ENCODE data around the gene LY86. TPM values are rescaled to one million over a fixed set of nuclear protein-coding genes. Genes with fewer than 3 reads are reported as not detected.
A peak's percentile ranks its signal among the peaks of the same experiment; 100 is the strongest.

The LY86 gene
- total and polyA plus RNA-seq, 9 of the 15 experiments (the other 6 are each of a cell fraction or from before 2014, with no cell fraction given), result 0.08 to 0.20 TPM; not detected in 7

DNA sequence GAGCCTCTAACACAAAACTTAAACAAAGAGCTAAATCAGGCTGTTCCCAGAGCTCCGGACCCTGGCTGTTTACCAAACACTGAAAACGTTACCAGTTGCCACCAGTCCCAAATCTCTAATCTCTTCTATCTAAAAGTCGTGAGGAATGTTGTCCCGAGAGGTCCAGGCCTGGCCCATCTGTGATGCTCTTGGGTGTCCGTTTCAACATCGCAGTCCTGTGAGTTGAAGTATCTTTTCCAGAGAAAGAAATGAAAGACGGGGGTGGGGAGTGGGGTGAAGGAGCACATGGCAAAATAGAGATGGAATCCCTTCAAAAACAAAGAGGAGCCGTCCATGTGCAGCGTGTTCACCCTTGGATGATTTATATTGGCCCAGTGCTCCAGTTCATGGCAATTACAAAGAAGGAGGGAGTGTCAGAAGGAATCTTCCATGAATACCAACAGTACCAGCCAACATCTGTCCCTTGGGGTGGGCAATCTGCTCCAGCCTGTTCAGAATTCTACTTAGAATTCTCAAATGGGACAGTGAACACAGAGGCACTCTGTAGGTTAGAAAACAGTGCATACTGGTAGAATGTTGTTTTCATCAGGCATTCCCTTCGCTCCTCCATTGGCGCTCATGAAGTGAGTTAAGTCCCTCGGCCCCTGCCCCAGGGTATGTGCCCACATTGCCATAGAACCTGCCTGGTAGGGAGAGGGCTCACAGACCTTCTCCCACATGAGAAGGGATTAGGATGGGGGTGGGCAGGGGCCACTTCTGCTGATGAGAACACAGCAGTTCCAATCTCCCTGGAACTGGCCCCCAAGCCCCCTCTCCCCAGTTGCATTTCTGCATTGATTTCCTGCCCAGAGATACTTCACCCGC lies 112.1 kb downstream of the LY86 start (continued):
- no peak for TF ChIP-seq RCOR1 (IDR thresholded peaks at IDR 0.05; ENCODE audit: borderline replicate concordance in 1 of 2, low read depth in 2 of 2, low read length in 2 of 2)
- TF ChIP-seq COPS2 (conservative IDR thresholded peaks at IDR 0.05), result no peak
- TF ChIP-seq, protein P1, sequence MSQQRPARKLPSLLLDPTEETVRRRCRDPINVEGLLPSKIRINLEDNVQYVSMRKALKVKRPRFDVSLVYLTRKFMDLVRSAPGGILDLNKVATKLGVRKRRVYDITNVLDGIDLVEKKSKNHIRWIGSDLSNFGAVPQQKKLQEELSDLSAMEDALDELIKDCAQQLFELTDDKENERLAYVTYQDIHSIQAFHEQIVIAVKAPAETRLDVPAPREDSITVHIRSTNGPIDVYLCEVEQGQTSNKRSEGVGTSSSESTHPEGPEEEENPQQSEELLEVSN (IDR thresholded peaks at IDR 0.05; ENCODE audit: borderline replicate concordance in 1 of 2, extremely low read depth in 1 of 2, insufficient read depth in 1 of 2, insufficient read length in 1 of 2, low read depth in 1 of 2, low read length in 1 of 2, poor library complexity in 1 of 2, severe bottlenecking in 1 of 2), result no peak
- no peak for TF ChIP-seq FOS (IDR thresholded peaks at IDR 0.05; ENCODE audit: extremely low read depth, insufficient read length)
- no peak for TF ChIP-seq TCF7 (IDR thresholded peaks at IDR 0.05; ENCODE audit: borderline replicate concordance)
- no peak for TF ChIP-seq SP2 (IDR thresholded peaks at IDR 0.05; ENCODE audit: extremely low read depth, low read depth, low read length, poor library complexity, severe bottlenecking)

DNA sequence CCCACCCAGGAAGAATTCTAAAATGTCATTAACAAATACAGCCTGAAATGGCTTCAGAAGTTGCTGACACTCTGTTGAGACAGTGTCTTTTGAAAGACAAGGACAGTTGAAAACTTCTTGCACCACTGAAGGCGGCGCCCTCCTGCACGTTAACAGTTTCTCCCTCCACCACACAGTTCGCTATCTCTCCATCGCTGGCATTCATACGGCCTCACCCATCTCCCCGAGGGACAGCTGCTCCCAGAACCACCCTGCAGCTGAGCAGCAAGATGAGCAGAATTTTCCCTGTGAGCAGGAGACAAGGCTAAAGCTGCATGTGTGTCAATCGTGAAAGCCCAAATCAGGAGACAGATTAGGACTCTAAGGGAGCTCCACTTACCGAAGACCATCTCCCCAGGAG lies 113.3 kb downstream of the LY86 start:
- intact Hi-C loops (cut with micrococcal nuclease) (no loop called here), in situ Hi-C loops (cut with MboI) (no loop called here)
- Histone ChIP-seq H3K9me1 (ENCODE audit: control insufficient read depth, insufficient read depth, low read length) (no peaks in the 10 kb centered on the region), H3K9me3 (replicated peaks; ENCODE audit: control insufficient read depth, insufficient read depth, low read depth, low read length) (no peaks in the 10 kb centered on the region), H3K4me2 (ENCODE audit: insufficient read depth, low read length) (peak overlapping the region; percentile 78), H3K27ac (ENCODE audit: extremely low read depth, low read depth, low read length) (peak overlapping the region; percentile 29), H3K36me3 (ENCODE audit: control insufficient read depth, insufficient read depth, low read length) (no peaks in the 10 kb centered on the region; the same call in 2 of the 3 replicates), H3K27me3 (ENCODE audit: control insufficient read depth in 2 of 2, insufficient read depth in 2 of 2, low read length in 2 of 2) (no peaks in the 10 kb centered on the region), H3K9ac (ENCODE audit: insufficient read depth in 1 of 2, low read depth in 2 of 2, low read length in 2 of 2) (peak overlapping the region; percentile 15 to 32; a peak in 2 of 4 replicates), H3K79me2 (ENCODE audit: control insufficient read depth, insufficient read depth, low read length) (no peaks in the 10 kb centered on the region), H3K4me3 (no peak overlapping the region), H2AFZ (ENCODE audit: low read depth, low read length) (peak overlapping the region; percentile 90), H3K4me1 (replicated peaks in 1 of 2; ENCODE audit: control insufficient read depth in 2 of 2, insufficient read depth in 2 of 2, low read length in 2 of 2) (peaks cover 38 to 60% of the 10 kb centered on the region in 2 experiments; a peak in 4 of 5 replicates), H4K20me1 (replicated peaks; ENCODE audit: control insufficient read depth, insufficient read depth, low read length) (no peaks in the 10 kb centered on the region)
- whole genome bisulfite sequencing (ENCODE audit: insufficient coverage, low coverage, missing lambda C conversion rate), result 4% methylated on average over 9 of the region's 9 CpGs
- peak; percentile 56 for FAIRE-seq
- POLR2A ChIA-PET, result interaction anchor here (0.6 to 2.5 kb wide), 9 partner anchors 8 to 804 kb away, joined by 3 to 13 read pairs (median 3); no protein-coding TSS in a partner anchor
- peak; percentile 67 for ATAC-seq
- BruUV-seq (replicated peaks), result no TSS peak
- peak; percentile 58 to 82 (median 74) for DNase-seq (ENCODE audit: extremely low read depth in 1 of 4, low spot score in 3 of 4)
- CTCF ChIA-PET (ENCODE audit: low intra/inter-chr PET ratio), result no interaction called here
- TF ChIP-seq JUND (IDR thresholded peaks at IDR 0.05; ENCODE audit: borderline replicate concordance, low read depth, low read length), result peak; percentile 43; the same call in 1 of the 2 replicates
- peak; percentile 60; the same call in 1 of the 3 replicates for TF ChIP-seq JUND (tag; IDR thresholded peaks at IDR 0.05; ENCODE audit: borderline replicate concordance, low read depth, low read length)
- TF ChIP-seq SMARCA4 (IDR thresholded peaks at IDR 0.05), result peak; percentile 68; the same call in 1 of the 2 replicates
- no peak; the same call in 1 of the 2 replicates for TF ChIP-seq NFIC (IDR thresholded peaks at IDR 0.05)
- TF ChIP-seq ZNF239 (CRISPR knock-in tag; IDR thresholded peaks at IDR 0.05), result peak; percentile 25
- peak; percentile 52; the same call in 1 of the 2 replicates for TF ChIP-seq NBN (IDR thresholded peaks at IDR 0.05; ENCODE audit: low read depth)
- peak; percentile 25; the same call in 1 of the 2 replicates for TF ChIP-seq RB1 (IDR thresholded peaks at IDR 0.05; ENCODE audit: low read depth)
- no peak for TF ChIP-seq SETDB1 (IDR thresholded peaks at IDR 0.05; ENCODE audit: low read length)
- TF ChIP-seq GATA2 (CRISPR knock-in tag; IDR thresholded peaks at IDR 0.05), result peak; percentile 92
- TF ChIP-seq NR2C2 (CRISPR knock-in tag; IDR thresholded peaks at IDR 0.05), result no peak
- no peak for TF ChIP-seq NR2C2 (tag; IDR thresholded peaks at IDR 0.05)
- TF ChIP-seq, protein P1 (IDR thresholded peaks at IDR 0.05; ENCODE audit: borderline replicate concordance in 1 of 2, extremely low read depth in 1 of 2, insufficient read depth in 1 of 2, insufficient read length in 1 of 2, low read depth in 1 of 2, low read length in 1 of 2, poor library complexity in 1 of 2, severe bottlenecking in 1 of 2), result peak; percentile 42 to 71
- TF ChIP-seq ELF2 (CRISPR knock-in tag; IDR thresholded peaks at IDR 0.05), result 0 out of 2 replicates have a peak, but pooled peaks have one; percentile 55
- TF ChIP-seq LCOR (CRISPR knock-in tag; IDR thresholded peaks at IDR 0.05), result no peak
